Activated CD8-positive, alpha-beta T cell treated with anti-CD3 and anti-CD28 coated beads, Interleukin-2, amount 10 ng/mL, durations not matched to agents 7 days and 5 days (primary cell): ENCODE results near the gene CEP63. TPM values are rescaled to one million over a fixed set of nuclear protein-coding genes. Genes with fewer than 3 reads are reported as not detected.

ENCODE experiments used
- total RNA-seq, 2 experiments: library from RNA; stranded (reverse); gene quantifications; one replicate each; pipeline ENCODE4 v1.2.3, GENCODE V29; 2021

The CEP63 gene
- total RNA-seq, 2 experiments from 2014 or later, result 26.5 to 27.7 TPM

Other genes starting within 250 kb of the CEP63 start
- gene RYK, start 235.2 kb upstream of the CEP63 start, total RNA-seq, result 1 to 10 TPM; 6.9 to 9.4 TPM
- not detected for gene AMOTL2, start 111.6 kb upstream of the CEP63 start, total RNA-seq
- 10 to 100 TPM; 24.9 to 25.3 TPM for gene ANAPC13, start 72 bp upstream of the CEP63 start, total RNA-seq
- gene KY, start 165.0 kb downstream of the CEP63 start, total RNA-seq, result not detected